Right forelimb (tissue), 1 donor: ENCODE data around the gene NUP93.
"Not testable (repeated sequence)": the region's sequence is repeated elsewhere in the genome, so short reads cannot be mapped to it uniquely, and the experiment has no call there.

Experiments used
- DNase-seq: peaks from one replicate; pipeline ENCODE4 v3.0.0-alpha.2; 2018

The NUP93 gene

DNA sequence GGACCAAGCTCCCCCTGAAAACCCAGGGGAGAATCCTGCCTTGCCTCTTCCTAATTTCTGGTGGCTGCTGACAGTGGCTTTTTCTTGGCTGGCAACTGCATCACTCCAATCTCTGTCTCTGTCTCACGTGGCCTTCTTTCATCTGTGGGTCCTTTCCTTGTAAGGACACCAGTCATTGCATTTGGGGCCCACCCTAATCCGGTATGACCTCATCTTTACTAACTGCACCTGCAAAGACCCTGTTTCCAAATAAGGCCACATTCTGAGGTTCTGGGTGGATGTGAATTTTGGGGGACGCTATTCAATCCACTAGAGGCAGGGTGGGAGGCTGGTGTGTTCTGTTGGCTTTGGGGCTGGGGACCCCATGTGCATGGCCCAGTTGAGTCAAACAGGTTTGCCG, 146.1 kb downstream of the NUP93 start:
- DNase-seq, result no peak

- DNase-seq, result no peak
These were observed 147.7 kb downstream of the NUP93 start for GRCh38 chr16:56877486-56878182.

DNA sequence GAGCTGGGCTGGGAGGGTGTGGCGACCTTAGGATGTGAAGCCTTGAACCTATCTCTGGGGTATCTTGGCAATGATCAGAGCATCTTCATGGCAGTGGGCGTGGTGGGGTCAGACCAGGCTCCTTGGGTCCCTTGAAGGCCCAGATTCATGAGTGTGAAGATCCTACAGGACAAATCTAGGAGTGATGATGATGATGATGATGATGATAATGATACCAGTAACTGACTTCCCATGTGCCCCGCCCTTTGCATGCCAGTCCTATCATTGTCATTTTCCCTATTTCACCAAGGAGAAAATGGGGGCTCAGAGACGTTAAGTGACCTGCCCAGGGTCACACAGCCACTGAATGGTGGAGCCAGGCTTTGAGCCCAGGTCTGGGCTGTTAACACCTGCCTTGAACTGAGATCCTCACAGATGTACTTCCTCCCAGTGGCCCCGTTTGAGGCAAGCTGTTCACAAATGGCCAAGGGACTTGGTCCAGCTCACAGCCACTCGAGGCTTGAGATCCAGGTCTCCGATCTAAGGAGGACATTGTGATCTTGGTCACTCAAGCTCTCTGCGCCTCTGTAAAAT, 148.4 kb downstream of the NUP93 start:
- DNase-seq, result no peak

- DNase-seq, result no peak
These were observed 149.3 kb downstream of the NUP93 start for GRCh38 chr16:56879276-56879675.

GRCh38 chr16:56880176-56880575, 150.2 kb downstream of the NUP93 start:
- DNase-seq, result no peak

DNA sequence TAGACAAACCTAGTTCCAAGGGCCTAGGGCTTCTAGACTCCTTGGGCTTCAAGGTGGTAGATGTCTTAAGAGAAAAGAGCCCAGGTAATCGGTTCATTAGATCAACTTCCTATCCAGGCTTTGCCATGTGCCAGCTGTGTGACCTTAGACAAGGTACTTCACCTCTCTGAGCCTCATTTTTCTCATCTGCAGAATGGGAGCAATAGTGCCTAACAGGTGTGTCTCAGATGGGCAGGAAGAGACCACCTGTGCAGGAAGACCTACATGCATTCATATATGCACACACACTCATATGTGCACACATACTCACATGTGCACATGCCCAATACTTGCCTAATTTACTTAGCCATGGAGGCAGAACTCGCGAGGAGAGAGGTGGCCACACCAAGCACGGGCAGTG, 150.8 kb downstream of the NUP93 start:
- no peak for DNase-seq

DNA sequence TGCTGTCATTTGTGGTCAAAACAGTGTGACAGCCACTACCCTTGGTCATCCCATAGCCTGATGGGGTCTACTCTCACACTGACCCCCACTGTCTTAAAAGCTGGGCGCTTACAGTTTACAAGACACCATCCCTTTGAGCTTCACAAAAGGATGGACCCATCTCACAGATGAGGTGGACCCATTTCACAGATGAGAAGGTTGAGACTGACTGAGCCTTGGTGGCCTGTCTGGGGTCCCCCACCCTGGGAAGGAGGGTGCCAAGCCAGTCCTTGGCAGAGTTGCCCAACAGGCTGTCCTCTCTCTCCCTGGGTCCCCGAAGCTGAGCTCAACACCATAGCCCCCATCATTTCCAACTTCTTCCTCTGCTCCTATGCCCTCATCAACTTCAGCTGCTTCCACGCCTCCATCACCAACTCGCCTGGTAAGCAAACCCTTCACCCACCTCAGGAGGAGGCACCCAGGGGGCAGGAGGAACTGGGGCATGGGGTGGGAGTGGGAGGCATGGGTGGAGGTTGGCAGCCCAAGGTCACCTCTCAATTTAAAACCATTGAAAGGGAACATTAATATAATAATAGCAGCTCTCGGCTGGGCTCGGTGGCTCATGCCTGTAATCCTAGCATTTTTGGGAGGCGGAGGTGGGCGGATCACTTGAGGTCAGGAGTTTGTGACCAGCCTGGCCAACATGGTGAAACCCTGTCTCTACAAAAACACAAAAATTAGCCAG, 152.3 kb downstream of the NUP93 start:
- DNase-seq, result no peak

DNA sequence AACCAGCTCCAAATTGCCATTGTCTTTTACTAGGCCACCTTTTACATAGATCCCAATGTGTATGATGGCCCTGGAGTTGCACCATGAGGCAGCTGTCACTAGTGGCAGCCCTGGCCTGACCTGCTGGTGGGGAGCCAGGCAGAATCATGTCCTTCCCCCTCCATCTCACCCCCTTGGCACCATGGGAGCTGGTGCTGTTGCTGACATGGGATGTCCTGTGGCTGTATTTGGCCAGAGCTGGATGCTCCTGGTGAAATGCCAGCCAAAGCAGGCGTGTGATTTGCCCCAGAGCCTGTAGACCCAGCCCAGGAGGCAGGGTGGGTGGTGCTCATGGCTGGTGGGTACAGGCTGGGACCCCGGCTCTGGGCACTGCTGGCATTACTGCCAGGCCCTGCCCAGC, 153.7 kb downstream of the NUP93 start:
- DNase-seq, result no peak

DNA sequence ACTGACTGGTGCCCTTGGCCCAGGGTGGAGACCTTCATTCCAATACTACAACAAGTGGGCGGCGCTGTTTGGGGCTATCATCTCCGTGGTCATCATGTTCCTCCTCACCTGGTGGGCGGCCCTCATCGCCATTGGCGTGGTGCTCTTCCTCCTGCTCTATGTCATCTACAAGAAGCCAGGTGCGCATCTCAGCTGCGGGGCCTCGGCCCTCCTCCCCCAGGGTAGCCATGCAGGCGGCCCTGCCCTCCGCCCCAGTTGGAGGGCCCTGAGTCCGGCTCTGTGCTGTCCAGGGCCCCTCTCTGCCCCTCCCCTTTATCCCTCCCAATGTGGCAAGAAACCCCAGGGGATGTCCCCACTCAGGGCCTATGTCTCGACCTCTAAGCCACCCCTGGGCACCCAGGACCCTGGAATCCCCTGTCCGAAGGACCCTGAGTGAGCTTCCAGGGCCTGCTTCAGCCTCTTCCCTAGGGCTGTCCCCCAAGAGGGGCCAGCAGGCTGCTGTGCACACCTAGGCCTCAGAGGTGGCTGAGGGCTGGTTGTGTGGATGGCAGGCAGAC, 154.2 kb downstream of the NUP93 start:
- DNase-seq, result no peak

DNA sequence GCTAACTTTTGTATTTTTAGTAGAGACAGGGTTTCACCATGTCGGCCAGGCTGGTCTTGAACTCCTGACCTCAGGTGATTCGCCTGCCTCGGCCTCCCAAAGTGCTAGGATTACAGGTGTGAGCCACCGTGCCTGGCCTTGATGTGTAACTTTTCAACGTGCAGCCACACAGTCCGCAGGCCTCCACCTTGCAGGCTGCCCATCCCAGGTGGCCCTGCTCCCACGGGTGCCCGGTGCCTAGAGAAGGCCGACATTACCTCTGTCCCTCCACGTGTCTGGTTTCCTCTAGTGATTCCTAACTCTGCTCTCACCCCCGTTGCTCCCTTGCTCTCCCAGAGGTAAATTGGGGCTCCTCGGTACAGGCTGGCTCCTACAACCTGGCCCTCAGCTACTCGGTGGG, 155.0 kb downstream of the NUP93 start:
- DNase-seq, result not testable (repeated sequence)

GRCh38 chr16:56885446-56886162, 155.7 kb downstream of the NUP93 start:
- DNase-seq, result no peak

GRCh38 chr16:56886296-56886695, 156.4 kb downstream of the NUP93 start:
- no peak for DNase-seq

DNA sequence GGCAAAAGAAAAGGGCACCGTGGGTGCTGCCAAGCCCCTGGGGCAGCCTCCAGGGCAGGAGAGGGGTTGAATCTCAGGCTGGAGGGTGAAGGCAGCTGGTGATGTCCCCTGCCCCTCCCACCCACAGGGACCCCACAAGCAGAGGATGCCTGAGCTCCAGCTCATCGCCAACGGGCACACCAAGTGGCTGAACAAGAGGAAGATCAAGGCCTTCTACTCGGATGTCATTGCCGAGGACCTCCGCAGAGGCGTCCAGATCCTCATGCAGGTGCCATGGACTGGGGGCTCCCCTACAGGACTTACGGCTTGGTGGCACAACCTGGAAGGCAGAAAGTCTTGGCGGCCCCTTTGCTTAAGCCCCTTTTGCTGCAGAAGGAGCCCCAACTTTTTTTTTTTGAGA, 156.9 kb downstream of the NUP93 start:
- DNase-seq, result no peak

- DNase-seq, result no peak
These were observed 158.9 kb downstream of the NUP93 start for GRCh38 chr16:56888806-56889205.

DNA sequence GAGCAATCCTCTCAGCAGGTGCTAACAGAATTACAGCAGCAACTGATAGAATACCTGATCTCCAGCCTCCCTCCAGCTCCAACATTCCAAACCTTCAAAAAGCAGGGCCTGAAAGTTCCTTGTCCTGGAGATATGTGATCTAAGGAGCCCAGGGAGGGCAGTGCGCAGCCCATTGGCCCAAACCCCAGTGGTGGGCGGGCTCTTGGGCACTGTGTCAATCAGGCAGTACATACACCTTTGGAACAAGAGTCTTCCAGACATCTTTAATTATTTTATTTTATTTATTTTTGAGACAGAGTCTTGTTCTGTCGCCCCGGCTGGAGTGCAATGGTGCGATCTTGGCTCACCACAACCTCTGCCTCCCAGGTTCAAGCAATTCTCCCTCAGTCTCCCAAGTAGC, 159.3 kb downstream of the NUP93 start:
- DNase-seq, result no peak

GRCh38 chr16:56891685-56892084, 161.8 kb downstream of the NUP93 start:
- DNase-seq, result no peak

GRCh38 chr16:56892705-56893104, 162.8 kb downstream of the NUP93 start:
- DNase-seq, result no peak

DNA sequence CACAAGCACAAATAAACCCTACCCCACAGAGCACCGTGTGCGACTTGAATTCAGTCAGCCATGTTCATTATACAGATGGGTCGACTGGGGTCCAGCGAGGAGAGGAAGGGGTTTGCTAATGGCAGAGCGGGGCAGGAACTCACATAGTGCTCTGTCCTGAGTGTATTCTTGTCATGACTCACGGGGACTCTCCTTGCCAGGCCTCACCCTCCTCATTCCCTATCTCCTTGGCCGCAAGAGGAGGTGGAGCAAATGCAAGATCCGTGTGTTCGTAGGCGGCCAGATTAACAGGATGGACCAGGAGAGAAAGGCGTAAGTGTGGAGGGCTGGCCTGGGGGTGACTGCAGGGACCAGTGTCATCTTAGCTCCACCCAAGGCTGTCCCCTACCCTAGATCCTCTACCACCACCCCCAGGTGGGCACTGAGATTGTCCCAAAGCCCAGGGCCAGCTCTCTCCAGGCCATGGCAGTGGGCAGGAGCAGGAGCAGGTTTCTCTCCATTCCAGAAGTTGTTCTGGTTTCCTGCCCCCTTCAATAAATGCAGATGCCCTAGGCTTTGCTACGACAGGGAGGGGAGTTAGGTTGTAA, 164.5 kb downstream of the NUP93 start:
- DNase-seq, result no peak

DNA sequence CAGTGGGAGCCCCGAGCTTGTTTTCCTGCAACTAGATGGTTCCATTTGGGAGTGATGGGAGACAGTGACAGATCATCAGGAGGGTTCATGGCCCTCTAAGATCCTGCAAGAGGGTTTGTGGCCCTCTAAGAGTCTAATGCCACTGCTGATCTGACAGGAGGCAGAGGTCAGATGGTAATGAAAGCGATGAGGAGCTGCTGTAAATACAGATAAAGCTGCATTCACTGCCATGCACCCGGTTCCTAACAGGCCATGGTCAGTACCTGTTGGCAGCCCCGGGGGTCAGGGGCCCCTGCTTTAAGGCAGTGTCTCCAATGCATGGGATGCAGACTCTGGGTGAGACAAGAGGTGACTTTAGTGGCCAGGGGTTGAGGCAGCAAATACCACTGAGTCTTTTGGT, 165.9 kb downstream of the NUP93 start:
- no peak for DNase-seq

DNA sequence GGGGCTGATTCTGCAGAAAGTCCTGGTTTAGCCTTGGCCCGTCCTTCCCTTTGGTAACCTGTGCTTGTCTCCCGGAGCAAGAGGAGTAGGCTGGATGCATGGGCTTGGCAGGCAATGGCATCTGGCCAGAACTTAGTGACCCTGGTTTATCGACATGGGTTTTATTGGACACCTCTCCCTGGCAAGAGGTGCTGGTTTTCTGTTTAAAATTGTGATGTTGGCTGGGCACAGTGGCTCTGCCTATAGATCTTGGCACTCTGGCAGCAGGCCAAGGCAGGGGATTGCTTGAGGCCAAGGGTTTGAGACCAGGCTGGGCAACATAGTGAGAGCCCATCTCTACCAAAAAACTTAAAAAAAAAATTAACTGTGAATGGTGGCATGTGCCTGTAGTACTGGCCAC, 166.3 kb downstream of the NUP93 start:
- no peak for DNase-seq

GRCh38 chr16:56897026-56897799, 167.3 kb downstream of the NUP93 start:
- DNase-seq, result no peak

DNA sequence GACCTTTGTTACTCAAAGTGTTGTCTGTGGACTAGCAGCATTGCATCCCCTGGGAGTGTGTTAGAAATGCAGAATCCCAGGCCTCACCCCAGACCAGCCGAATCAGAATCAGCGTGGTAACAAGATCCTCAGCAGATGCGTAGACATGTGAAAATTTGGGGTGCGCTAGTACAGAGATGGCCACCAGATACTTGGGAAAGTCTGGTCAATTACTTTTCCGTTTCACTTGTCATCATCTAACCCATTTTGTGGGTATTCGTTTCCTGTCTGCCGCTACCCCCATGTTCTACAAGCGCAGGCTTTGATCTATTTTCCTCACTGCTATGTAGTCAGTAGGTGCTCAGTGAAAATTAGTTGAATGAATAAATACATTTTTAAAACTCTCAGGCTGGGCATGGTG, 168.9 kb downstream of the NUP93 start:
- no peak for DNase-seq
